GM12878 (cell line): ENCODE data around the gene UBXN10. TPM values are rescaled to one million over a fixed set of nuclear protein-coding genes. Genes with fewer than 3 reads are reported as not detected.

Source experiments
- ATAC-seq: fragments of 200-7000 bp; cut with Tn5 transposase; 3 replicates; pipeline ENCODE4 v1.9.1; 2020; ENCODE audit warnings: mild to moderate bottlenecking, moderate library complexity
- BruUV-seq: library from RNA; stranded (reverse); fragments of 400-500 nt; replicated peaks from 2 replicates; lab custom pipeline; 2021; lab: Mats Ljungman, UMichigan
- CTCF ChIA-PET: fragments of 300-600 bp; sonication (Branson Sonifier 250); formaldehyde crosslinking; extraction: SDS; loops from one replicate; lab custom pipeline; 2021; ENCODE audit warnings: inconsistent platforms; lab: Yijun Ruan, JAX
- POLR2A ChIA-PET: fragments of 350-600 bp; formaldehyde crosslinking; extraction: SDS; loops from one replicate; lab custom pipeline; 2021; ENCODE audit warnings: inconsistent platforms; lab: Charles Lee
- RAD21 ChIA-PET: fragments of 300-600 bp; sonication (Branson Sonifier 250); formaldehyde crosslinking; loops from one replicate; lab custom pipeline; 2023; ENCODE audit warnings: antibody characterized with exemption; ENCODE audit not compliant: unreplicated experiment; lab: Charles Lee
- SMC1A ChIA-PET: fragments of 300-600 bp; sonication (Branson Sonifier 250); formaldehyde crosslinking; loops from one replicate; lab custom pipeline; 2023; ENCODE audit not compliant: unreplicated experiment, uncharacterized antibody; lab: Charles Lee
- DNase-seq: peaks from one replicate; pipeline ENCODE4 v3.0.0-alpha.2; 2011; ENCODE audit warnings: low read depth, low spot score
- FAIRE-seq: peaks from 3 replicates; lab custom pipeline; 2011; peaks lifted over from hg19 to GRCh38; lab: Jason Lieb, UNC
- H2AFZ ChIP-seq: 2 replicates; pipeline ENCODE4 v1.6.0; 2011; ENCODE audit warnings: low read depth, low read length, control low read depth; ENCODE audit not compliant: control insufficient read depth
- H3K27ac ChIP-seq: 2 replicates; pipeline ENCODE4 v1.5.1; 2011; ENCODE audit warnings: control low read depth; ENCODE audit not compliant: control insufficient read depth, insufficient read depth
- H3K27me3 ChIP-seq, 2 experiments: replicated peaks in 1 of 2; 2 replicates each; pipeline versions ENCODE4 v1.6.0 to v1.6.1; 2011; ENCODE audit warnings: low read length in 1 of 2; ENCODE audit not compliant: control insufficient read depth in 2 of 2, insufficient read depth in 2 of 2
- H3K36me3 ChIP-seq, 2 experiments: 2 replicates each; pipeline ENCODE4 v1.5.1; 2011; ENCODE audit warnings: low read length in 1 of 2; ENCODE audit not compliant: control insufficient read depth in 2 of 2, insufficient read depth in 2 of 2
- H3K4me1 ChIP-seq: 2 replicates; pipeline ENCODE4 v1.6.1; 2011; ENCODE audit warnings: mild to moderate bottlenecking, low read length, moderate library complexity, mixed read lengths; ENCODE audit not compliant: control insufficient read depth, insufficient read depth
- H3K4me2 ChIP-seq: 2 replicates; pipeline ENCODE4 v1.6.0; 2011; ENCODE audit warnings: control low read depth; ENCODE audit not compliant: control insufficient read depth, insufficient read depth
- H3K4me3 ChIP-seq: fragments of 200-600 bp; sonication (generic); 2 replicates; pipeline ENCODE4 v1.5.1; 2016
- H3K79me2 ChIP-seq: 2 replicates; pipeline ENCODE4 v1.6.0; 2011; ENCODE audit warnings: low read length; ENCODE audit not compliant: control insufficient read depth, insufficient read depth
- H3K9ac ChIP-seq: 2 replicates; pipeline ENCODE4 v1.8.0; 2011; ENCODE audit warnings: low read length, control low read depth, mixed read lengths; ENCODE audit not compliant: control insufficient read depth, insufficient read depth
- H3K9me3 ChIP-seq: replicated peaks from 3 replicates; pipeline ENCODE4 v1.5.1; 2011; ENCODE audit warnings: mild to moderate bottlenecking, low read length; ENCODE audit not compliant: control insufficient read depth, insufficient read depth
- H4K20me1 ChIP-seq: 2 replicates; pipeline ENCODE4 v1.6.0; 2011; ENCODE audit not compliant: control insufficient read depth, insufficient read depth
- ATF3 ChIP-seq: IDR thresholded peaks from 2 replicates; pipeline ENCODE4 v1.6.1; 2011; ENCODE audit warnings: low read depth, mild to moderate bottlenecking, low read length, moderate library complexity, borderline replicate concordance; ENCODE audit errors: extremely low read depth
- EP300 ChIP-seq, 2 experiments: fragments of 150-350 bp in 1 of 2; IDR thresholded peaks; 2 replicates each; pipeline ENCODE4 v1.6.1; 2011 to 2012; ENCODE audit warnings: low read depth in 2 of 2, low read length in 2 of 2, borderline replicate concordance in 1 of 2, improper control_type of control experiment in 1 of 2, inconsistent platforms in 1 of 2; ENCODE audit not compliant: control insufficient read depth in 1 of 2
- IRF5 ChIP-seq: fragments of 450-650 bp; IDR thresholded peaks from 2 replicates; pipeline ENCODE4 v1.6.1; 2017; ENCODE audit warnings: borderline replicate concordance
- NFIC ChIP-seq: IDR thresholded peaks from 2 replicates; pipeline ENCODE4 v1.6.1; 2012; ENCODE audit warnings: low read depth, mild to moderate bottlenecking, inconsistent platforms, low read length, moderate library complexity
- NR2C2 ChIP-seq: IDR thresholded peaks from 2 replicates; pipeline ENCODE4 v1.6.1; 2011; ENCODE audit warnings: borderline replicate concordance, low read depth; ENCODE audit not compliant: control insufficient read depth, insufficient read length
- POLR2AphosphoS2 ChIP-seq: IDR thresholded peaks from 2 replicates; pipeline ENCODE4 v1.6.1; 2011; ENCODE audit warnings: low read depth, mild to moderate bottlenecking, low read length, improper control_type of control experiment, moderate library complexity
- SREBF1 ChIP-seq: IDR thresholded peaks from 2 replicates; pipeline ENCODE4 v1.6.1; 2012; ENCODE audit warnings: mild to moderate bottlenecking, low read length
- TARDBP ChIP-seq: IDR thresholded peaks from 2 replicates; pipeline ENCODE4 v1.6.1; 2016; ENCODE audit warnings: borderline replicate concordance
- ZNF24 ChIP-seq: fragments of 450-650 bp; IDR thresholded peaks from 2 replicates; pipeline ENCODE4 v1.6.1; 2017; ENCODE audit warnings: antibody characterized with exemption, mild to moderate bottlenecking
- WGBS: methylation state at CpG from one replicate; pipeline ENCODE4 v1.1.6; 2016; ENCODE audit warnings: low lambda C conversion rate; ENCODE audit not compliant: insufficient replicate concordance, insufficient coverage; ENCODE audit errors: missing lambda C conversion rate; 5-methylcytosine and 5-hydroxymethylcytosine counted together
- in situ Hi-C: fragments of 300-500 bp; cut with MboI; formaldehyde crosslinking; loops from 9 replicates; pipeline ENCODE4 v1.14.3; 2018; ENCODE audit warnings: mixed read lengths
- intact Hi-C: fragments of 100-400 bp; cut with micrococcal nuclease; formaldehyde crosslinking; loops from one replicate; pipeline ENCODE4 v1.14.2; 2022; ENCODE audit not compliant: unreplicated experiment
- polyA plus RNA-seq, 11 experiments: library from polyadenylated mRNA; depleted of rRNA in 4 of 11; unstranded in 6 of 11; stranded (reverse) in 5 of 11; fragments of >200 nt; fragmentation: Nextera tagmentation in 4 of 11; fragmentation: Illumina TruSeq in 1 of 11; extraction: Ambion mirVana in 4 of 11; extraction: Trizol in 1 of 11; gene quantifications; 1 replicate in 1 of 11; 2 replicates in 10 of 11; pipeline versions ENCODE4 v1.2.1 to v1.2.3, GENCODE V29; 2011 to 2016; ENCODE audit warnings: inconsistent platforms in 2 of 11, missing spikeins in 2 of 11, low read depth in 1 of 11
- total RNA-seq, 4 experiments: library from RNA; depleted of rRNA in 3 of 4; stranded (reverse); fragments of >200 nt in 3 of 4; fragmentation: Illumina TruSeq in 1 of 4; extraction: Trizol in 1 of 4; gene quantifications; 2 replicates each; pipeline versions ENCODE4 v1.2.1 to v1.2.3, GENCODE V29; 2013 to 2021
- TF ChIP-seq, protein P1 (sequence below): IDR thresholded peaks from 2 replicates; pipeline ENCODE4 v1.6.1; 2011; ENCODE audit warnings: borderline replicate concordance, low read depth, mild to moderate bottlenecking, moderate library complexity, mixed read lengths, low read length; ENCODE audit not compliant: insufficient read depth; ENCODE audit errors: extremely low read length
- TF ChIP-seq, protein P2 (sequence below): fragments of 450-650 bp; formaldehyde crosslinking; IDR thresholded peaks from 2 replicates; pipeline ENCODE4 v1.4.0; 2022; ENCODE audit warnings: mild to moderate bottlenecking, moderate library complexity
- TF ChIP-seq, protein P3 (sequence below): fragments of 450-650 bp; IDR thresholded peaks from 2 replicates; pipeline ENCODE4 v1.6.1; 2016; ENCODE audit warnings: mild to moderate bottlenecking
- TF ChIP-seq, protein P4 (sequence below): fragments of 450-650 bp; IDR thresholded peaks from 2 replicates; pipeline ENCODE4 v1.6.1; 2017; ENCODE audit warnings: antibody characterized with exemption, mild to moderate bottlenecking, moderate library complexity

Gene UBXN10
- total and polyA plus RNA-seq, 10 of the 15 experiments (the other 5 are each of a cell fraction or from before 2014, with no cell fraction given), result 0.03 to 0.15 (median 0.06) TPM; not detected in 7

- ChIA-PET CTCF (no interaction called here), POLR2A (no interaction called here), RAD21 (no interaction called here), SMC1A (interaction anchor here (0.9 kb wide), 1 partner anchor 253 kb away, joined by 3 read pairs; no protein-coding TSS in a partner anchor)
- Histone ChIP-seq H4K20me1 (no peaks in the 10 kb centered on the region), H3K9ac (no peak overlapping the region), H3K9me3 (no peaks in the 10 kb centered on the region), H3K27ac (no peak overlapping the region), H3K4me2 (no peak overlapping the region), H3K36me3 (no peaks in the 10 kb centered on the region), H3K4me3 (no peak overlapping the region), H2AFZ (no peak overlapping the region), H3K4me1 (no peaks in the 10 kb centered on the region), H3K27me3 (0 out of 4 replicates have a peak, but pooled peaks cover 0 to 5% of the 10 kb centered on the region in 2 experiments), H3K79me2 (no peaks in the 10 kb centered on the region)
- WGBS, result 2% methylated on average over 2 of the region's 2 CpGs
- intact Hi-C loops (no loop called here), in situ Hi-C loops (no loop called here)
- no peak for ATAC-seq
- BruUV-seq, result no TSS peak
- DNase-seq, result no peak
- no peak for FAIRE-seq
- TF ChIP-seq NR2C2 (no peak), NFIC (no peak), TARDBP (no peak), ATF3 (no peak), POLR2AphosphoS2 (no peak), SREBF1 (no peak), EP300 (IDR thresholded peaks at IDR 0.05; ENCODE audit: borderline replicate concordance in 1 of 2, control insufficient read depth in 1 of 2, low read depth in 2 of 2, low read length in 2 of 2) (no peak), IRF5 (no peak), ZNF24 (no peak)
- TF ChIP-seq, protein P1, sequence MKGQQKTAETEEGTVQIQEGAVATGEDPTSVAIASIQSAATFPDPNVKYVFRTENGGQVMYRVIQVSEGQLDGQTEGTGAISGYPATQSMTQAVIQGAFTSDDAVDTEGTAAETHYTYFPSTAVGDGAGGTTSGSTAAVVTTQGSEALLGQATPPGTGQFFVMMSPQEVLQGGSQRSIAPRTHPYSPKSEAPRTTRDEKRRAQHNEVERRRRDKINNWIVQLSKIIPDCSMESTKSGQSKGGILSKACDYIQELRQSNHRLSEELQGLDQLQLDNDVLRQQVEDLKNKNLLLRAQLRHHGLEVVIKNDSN, result no peak
- TF ChIP-seq, protein P2, sequence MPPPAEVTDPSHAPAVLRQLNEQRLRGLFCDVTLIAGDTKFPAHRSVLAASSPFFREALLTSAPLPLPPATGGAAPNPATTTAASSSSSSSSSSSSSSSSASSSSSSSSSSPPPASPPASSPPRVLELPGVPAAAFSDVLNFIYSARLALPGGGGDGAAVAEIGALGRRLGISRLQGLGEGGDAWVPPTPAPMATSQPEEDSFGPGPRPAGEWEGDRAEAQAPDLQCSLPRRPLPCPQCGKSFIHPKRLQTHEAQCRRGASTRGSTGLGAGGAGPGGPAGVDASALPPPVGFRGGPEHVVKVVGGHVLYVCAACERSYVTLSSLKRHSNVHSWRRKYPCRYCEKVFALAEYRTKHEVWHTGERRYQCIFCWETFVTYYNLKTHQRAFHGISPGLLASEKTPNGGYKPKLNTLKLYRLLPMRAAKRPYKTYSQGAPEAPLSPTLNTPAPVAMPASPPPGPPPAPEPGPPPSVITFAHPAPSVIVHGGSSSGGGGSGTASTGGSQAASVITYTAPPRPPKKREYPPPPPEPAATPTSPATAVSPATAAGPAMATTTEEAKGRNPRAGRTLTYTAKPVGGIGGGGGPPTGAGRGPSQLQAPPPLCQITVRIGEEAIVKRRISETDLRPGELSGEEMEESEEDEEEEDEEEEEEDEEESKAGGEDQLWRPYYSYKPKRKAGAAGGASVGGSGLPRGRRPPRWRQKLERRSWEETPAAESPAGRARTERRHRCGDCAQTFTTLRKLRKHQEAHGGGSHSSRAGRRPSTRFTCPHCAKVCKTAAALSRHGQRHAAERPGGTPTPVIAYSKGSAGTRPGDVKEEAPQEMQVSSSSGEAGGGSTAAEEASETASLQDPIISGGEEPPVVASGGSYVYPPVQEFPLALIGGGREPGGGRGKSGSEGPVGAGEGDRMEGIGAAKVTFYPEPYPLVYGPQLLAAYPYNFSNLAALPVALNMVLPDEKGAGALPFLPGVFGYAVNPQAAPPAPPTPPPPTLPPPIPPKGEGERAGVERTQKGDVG, result no peak
- TF ChIP-seq, protein P3, sequence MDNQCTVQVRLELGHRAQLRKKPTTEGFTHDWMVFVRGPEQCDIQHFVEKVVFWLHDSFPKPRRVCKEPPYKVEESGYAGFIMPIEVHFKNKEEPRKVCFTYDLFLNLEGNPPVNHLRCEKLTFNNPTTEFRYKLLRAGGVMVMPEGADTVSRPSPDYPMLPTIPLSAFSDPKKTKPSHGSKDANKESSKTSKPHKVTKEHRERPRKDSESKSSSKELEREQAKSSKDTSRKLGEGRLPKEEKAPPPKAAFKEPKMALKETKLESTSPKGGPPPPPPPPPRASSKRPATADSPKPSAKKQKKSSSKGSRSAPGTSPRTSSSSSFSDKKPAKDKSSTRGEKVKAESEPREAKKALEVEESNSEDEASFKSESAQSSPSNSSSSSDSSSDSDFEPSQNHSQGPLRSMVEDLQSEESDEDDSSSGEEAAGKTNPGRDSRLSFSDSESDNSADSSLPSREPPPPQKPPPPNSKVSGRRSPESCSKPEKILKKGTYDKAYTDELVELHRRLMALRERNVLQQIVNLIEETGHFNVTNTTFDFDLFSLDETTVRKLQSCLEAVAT, result no peak
- TF ChIP-seq, protein P4, sequence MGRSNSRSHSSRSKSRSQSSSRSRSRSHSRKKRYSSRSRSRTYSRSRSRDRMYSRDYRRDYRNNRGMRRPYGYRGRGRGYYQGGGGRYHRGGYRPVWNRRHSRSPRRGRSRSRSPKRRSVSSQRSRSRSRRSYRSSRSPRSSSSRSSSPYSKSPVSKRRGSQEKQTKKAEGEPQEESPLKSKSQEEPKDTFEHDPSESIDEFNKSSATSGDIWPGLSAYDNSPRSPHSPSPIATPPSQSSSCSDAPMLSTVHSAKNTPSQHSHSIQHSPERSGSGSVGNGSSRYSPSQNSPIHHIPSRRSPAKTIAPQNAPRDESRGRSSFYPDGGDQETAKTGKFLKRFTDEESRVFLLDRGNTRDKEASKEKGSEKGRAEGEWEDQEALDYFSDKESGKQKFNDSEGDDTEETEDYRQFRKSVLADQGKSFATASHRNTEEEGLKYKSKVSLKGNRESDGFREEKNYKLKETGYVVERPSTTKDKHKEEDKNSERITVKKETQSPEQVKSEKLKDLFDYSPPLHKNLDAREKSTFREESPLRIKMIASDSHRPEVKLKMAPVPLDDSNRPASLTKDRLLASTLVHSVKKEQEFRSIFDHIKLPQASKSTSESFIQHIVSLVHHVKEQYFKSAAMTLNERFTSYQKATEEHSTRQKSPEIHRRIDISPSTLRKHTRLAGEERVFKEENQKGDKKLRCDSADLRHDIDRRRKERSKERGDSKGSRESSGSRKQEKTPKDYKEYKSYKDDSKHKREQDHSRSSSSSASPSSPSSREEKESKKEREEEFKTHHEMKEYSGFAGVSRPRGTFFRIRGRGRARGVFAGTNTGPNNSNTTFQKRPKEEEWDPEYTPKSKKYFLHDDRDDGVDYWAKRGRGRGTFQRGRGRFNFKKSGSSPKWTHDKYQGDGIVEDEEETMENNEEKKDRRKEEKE, result no peak
Observed at GRCh38 chr1:20240012-20240411, 54.1 kb downstream of the UBXN10 start.
